ENCODE measurements around the gene STX5.

The STX5 gene

DNA sequence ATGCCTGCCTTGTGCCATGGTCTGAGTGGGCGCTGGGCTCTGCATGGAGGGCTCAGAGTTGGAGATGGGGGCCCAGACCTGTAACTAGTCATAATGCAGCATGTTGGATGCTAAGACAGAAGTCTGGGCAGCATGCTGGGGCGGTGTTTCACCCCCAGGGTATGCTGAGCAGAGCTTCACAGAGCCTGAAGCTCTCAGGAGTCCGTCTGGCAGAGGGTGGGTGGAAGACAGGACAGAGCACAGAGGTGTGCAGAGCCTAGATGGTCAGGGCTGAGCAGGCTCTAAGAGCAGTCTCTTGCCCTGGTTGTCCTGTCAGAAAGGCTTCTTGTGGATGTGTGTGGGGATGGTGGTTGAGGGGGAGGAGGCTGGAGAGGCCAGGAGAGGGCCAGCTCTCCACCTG lies 53.4 kb downstream of the STX5 start:
- DNase-seq = no peak

DNA sequence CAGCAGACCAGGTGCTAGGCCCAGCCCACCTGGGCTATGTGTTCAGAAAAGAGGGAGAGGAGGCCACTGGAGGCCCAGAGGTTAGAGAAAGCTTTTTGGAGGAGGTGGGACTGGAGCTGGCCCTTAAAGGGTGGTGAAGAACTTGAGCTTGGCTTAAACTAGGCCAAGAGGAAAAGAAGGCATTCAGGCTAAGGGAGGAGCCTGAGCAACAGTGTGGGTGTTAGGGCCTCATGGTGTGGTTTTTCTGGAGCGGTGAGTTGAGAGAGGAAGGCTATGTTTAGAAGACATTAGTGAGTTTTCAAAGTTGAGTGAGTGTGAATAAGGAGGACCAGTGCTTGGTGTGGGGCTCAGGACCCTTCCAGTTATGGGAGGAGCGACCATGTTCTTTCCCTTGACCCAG lies 54.5 kb downstream of the STX5 start:
- no peak for DNase-seq

- DNase-seq = no peak
Measured at GRCh38 chr11:62775646-62776045, 56.2 kb downstream of the STX5 start.

GRCh38 chr11:62774407-62774806 lies 57.4 kb downstream of the STX5 start:
- no peak for DNase-seq

DNA sequence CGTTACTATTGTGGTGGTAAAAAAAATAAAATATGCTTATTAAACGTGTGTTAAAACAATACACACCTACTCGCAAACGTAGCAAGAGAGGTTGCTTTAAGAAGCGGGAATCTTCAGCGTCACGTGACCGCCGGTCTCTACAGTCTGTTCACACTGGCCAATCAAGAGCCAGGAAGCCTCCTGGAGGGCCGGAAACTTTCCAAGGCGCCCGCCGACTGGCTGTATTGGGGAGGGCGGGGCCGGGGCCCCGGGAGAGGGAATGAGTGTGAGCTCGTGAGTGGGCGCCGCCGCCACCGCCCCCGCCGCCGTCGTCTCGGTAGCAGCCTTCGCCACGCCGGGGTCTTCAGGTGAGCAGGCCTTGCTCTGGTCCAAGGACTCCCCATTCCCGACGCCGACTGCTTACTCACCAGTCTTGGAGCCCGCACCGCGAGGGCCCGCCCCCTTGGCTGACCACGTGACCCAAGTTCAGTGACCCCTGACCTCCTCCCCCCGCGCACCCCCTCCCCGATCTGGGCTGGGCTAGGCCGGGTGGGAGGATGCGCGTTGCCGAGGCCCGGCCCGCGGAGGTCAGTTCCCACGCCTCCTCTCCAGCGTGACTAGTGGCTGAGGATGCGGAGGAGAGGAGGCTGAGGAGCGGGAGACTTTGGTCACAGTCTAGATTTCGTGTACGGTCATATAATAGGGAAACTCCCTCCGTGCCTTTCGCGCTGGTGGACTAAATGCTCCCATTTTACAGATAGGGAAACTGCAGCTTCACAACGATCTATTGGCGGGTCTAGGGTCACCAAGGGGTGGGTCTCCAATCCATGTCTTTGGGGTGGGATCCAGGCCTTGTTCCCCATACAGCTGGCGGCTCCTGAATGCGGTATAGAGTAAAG lies 60.5 kb downstream of the STX5 start, which contains the start of gene TAF6L:
Gene TAF6L, plus strand, starts transcription at position 253 of the 878 bp plus-strand sequence. CDS start 4,388 bp downstream, outside the sequence.
- peak; percentile 98 for DNase-seq

- DNase-seq = peak; percentile 35 to 37
Measured at GRCh38 chr11:62770778-62771143, 61.1 kb downstream of the STX5 start.

DNA sequence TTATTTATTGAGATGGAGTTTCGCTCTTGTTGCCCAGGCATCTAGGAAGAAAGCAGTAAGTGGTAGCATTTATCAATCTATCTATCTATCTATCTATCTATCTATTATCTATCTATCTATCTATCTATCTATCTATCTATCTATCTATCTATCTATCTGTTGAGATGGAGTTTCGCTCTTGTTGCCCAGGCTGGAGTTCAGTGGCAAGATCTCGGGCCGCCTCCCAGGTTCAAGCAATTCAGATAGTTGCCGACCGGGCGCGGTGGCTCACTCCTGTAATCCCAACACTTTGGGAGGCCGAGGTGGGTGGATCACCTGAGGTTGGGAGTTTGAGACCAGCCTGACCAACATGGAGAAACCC lies 71.0 kb downstream of the STX5 start:
- DNase-seq = peak in 1 of 2 experiments; percentile 40

- no peak for DNase-seq
Measured at GRCh38 chr11:62757846-62758788, 73.7 kb downstream of the STX5 start.

Data from activated CD4-positive, alpha-beta T cell treated with anti-CD3 and anti-CD28 coated beads, Interleukin-2, amount 50 U/mL, for 48 hours (primary cell).